ENCODE measurements around the gene PAPPA. TPM values are rescaled to one million over a fixed set of nuclear protein-coding genes. Genes with fewer than 3 reads are reported as not detected.

The PAPPA gene
- total and polyA plus RNA-seq, 2 donors from 2014 or later, result 4.2 to 10.2 TPM

DNA sequence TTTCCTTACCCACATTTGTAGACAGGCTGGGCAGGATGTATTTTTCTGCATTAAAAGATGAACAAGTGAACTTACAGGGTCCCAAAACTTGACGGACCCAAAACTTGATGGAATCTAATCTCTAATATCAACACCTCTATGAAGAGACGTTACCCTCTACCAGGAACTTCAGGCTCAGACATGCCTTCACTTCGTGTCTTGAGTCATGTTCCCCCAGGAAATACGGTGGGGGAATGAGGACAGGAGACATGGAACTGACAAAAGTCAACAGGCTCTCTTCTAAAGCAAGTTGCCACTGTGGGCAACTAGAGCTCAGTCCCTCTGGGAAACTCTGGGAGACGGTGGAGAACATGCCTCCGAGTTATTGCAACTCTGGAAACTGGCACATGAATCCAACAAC, 196.1 kb downstream of the PAPPA start:
- Histone ChIP-seq H3K27ac (ENCODE audit: low read depth in 2 of 2, low read length in 2 of 2) (no peak overlapping the region), H3K9me3 (ENCODE audit: control insufficient read depth in 2 of 3, insufficient read depth in 1 of 3, low read length in 3 of 3) (no peaks in the 10 kb centered on the region), H3K4me1 (ENCODE audit: control insufficient read depth in 2 of 3, insufficient read depth in 2 of 3, low read depth in 1 of 3, low read length in 3 of 3) (no peaks in the 10 kb centered on the region), H3K9ac (ENCODE audit: low read length in 3 of 3) (no peak overlapping the region), H3K4me3 (ENCODE audit: low read length in 3 of 3) (no peak overlapping the region), H3K36me3 (ENCODE audit: control insufficient read depth in 2 of 3, insufficient read depth in 3 of 3, low read length in 3 of 3) (peaks cover 0 to 20% (median 0%) of the 10 kb centered on the region in 3 donors), H3K27me3 (ENCODE audit: control insufficient read depth, insufficient read depth, low read length) (no peaks in the 10 kb centered on the region)
- DNase-seq (no peak), FAIRE-seq (no peak)
- no peak for TF ChIP-seq CTCF (IDR thresholded peaks at IDR 0.05; ENCODE audit: borderline replicate concordance, extremely low read depth, insufficient read depth)
- intact Hi-C loops (cut with DNase I), result no loop called here

DNA sequence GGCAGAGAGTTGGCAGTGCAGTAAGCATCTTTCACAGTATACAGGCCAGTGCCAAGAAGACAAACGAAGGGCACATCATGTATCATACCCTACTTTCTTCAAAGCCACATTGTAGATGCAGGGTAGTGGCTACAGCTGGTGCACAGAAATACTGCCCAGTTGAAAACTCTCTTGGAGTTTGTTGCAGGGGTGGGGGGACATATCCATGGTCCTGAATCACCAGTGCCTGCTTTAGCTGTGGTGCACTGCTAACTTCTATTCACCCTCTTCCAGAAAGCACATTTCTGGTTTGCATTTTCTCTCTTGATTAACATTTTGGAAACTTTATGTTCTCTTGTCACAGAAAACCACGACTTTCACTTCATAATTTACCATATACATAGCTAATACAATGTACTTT, 196.6 kb downstream of the PAPPA start:
- no peaks in the 10 kb centered on the region for H3K9me3 ChIP-seq (ENCODE audit: control insufficient read depth in 2 of 3, insufficient read depth in 1 of 3, low read length in 3 of 3)
- no peak for TF ChIP-seq CTCF (IDR thresholded peaks at IDR 0.05; ENCODE audit: borderline replicate concordance, extremely low read depth, insufficient read depth)
- peaks cover 0 to 20% (median 0%) of the 10 kb centered on the region in 3 donors for H3K36me3 ChIP-seq (ENCODE audit: control insufficient read depth in 2 of 3, insufficient read depth in 3 of 3, low read length in 3 of 3)
- H3K27me3 ChIP-seq (ENCODE audit: control insufficient read depth, insufficient read depth, low read length), result no peaks in the 10 kb centered on the region
- FAIRE-seq (no peak), DNase-seq (no peak)
- no peak overlapping the region for H3K4me3 ChIP-seq (ENCODE audit: low read length in 3 of 3)
- H3K9ac ChIP-seq (ENCODE audit: low read length in 3 of 3), result no peak overlapping the region
- intact Hi-C loops (cut with DNase I), result no loop called here
- no peaks in the 10 kb centered on the region for H3K4me1 ChIP-seq (ENCODE audit: control insufficient read depth in 2 of 3, insufficient read depth in 2 of 3, low read depth in 1 of 3, low read length in 3 of 3)
- H3K27ac ChIP-seq (ENCODE audit: low read depth in 2 of 2, low read length in 2 of 2), result no peak overlapping the region

DNA sequence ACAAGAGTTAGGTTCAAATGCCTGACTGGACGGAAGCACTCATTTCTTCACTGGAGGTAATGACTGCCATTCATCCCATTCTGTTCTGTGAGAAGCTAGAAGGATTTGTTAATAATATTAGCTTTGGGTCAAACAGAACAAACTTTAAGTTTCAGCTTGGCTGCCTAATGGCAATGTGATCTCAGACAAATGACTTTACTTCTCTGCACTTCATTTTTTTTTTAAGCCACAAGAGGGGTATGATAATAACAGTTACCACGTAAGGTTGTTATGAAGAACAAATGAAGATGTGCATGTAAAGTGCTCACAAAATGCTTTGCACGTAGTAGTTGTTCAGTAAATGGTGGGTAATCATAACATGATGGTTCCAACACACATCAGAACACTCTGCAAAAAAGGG, 199.4 kb downstream of the PAPPA start:
- intact Hi-C loops (cut with DNase I), result no loop called here
- FAIRE-seq, result no peak

More for the DNA sequence above, 199.4 kb downstream of the PAPPA start:
- H3K4me1 ChIP-seq (ENCODE audit: control insufficient read depth in 2 of 3, insufficient read depth in 2 of 3, low read depth in 1 of 3, low read length in 3 of 3), result no peaks in the 10 kb centered on the region
- H3K4me3 ChIP-seq (ENCODE audit: low read length in 3 of 3), result no peak overlapping the region
- H3K36me3 ChIP-seq (ENCODE audit: control insufficient read depth in 2 of 3, insufficient read depth in 3 of 3, low read length in 3 of 3), result peaks cover 0 to 15% (median 0%) of the 10 kb centered on the region in 3 donors
- TF ChIP-seq CTCF (IDR thresholded peaks at IDR 0.05; ENCODE audit: borderline replicate concordance, extremely low read depth, insufficient read depth), result no peak
- H3K27ac ChIP-seq (ENCODE audit: low read depth in 2 of 2, low read length in 2 of 2), result no peak overlapping the region
- no peak overlapping the region for H3K9ac ChIP-seq (ENCODE audit: low read length in 3 of 3)
- H3K27me3 ChIP-seq (ENCODE audit: control insufficient read depth, insufficient read depth, low read length), result no peaks in the 10 kb centered on the region
- no peak for DNase-seq
- no peaks in the 10 kb centered on the region for H3K9me3 ChIP-seq (ENCODE audit: control insufficient read depth in 2 of 3, insufficient read depth in 1 of 3, low read length in 3 of 3)
